GM11168 (cell line): ENCODE results near the gene RBM3.

Source experiments
- in situ Hi-C: fragments of 300-500 bp; cut with MboI; formaldehyde crosslinking; loops from one replicate; pipeline ENCODE4 v1.12.0; 2022; ENCODE audit warnings: low sequenced_read_pairs; ENCODE audit not compliant: unreplicated experiment

Gene RBM3

GRCh38 chrX:48575642-48576041, 1.4 kb downstream of the RBM3 start:
- in situ Hi-C loops: no loop called here

GRCh38 chrX:48576108-48576507, 1.8 kb downstream of the RBM3 start:
- in situ Hi-C loops: no loop called here

- in situ Hi-C loops: no loop called here
Observed at GRCh38 chrX:48578661-48579128, 4.4 kb downstream of the RBM3 start.

GRCh38 chrX:48579259-48579658, 5.0 kb downstream of the RBM3 start:
- in situ Hi-C loops: no loop called here

GRCh38 chrX:48580662-48581061, 6.4 kb downstream of the RBM3 start:
- in situ Hi-C loops: no loop called here

- in situ Hi-C loops: no loop called here
Observed at GRCh38 chrX:48584698-48585097, 10.4 kb downstream of the RBM3 start.

- in situ Hi-C loops: no loop called here
Observed at GRCh38 chrX:48589482-48590162, 15.3 kb downstream of the RBM3 start.

- in situ Hi-C loops: no loop called here
Observed at GRCh38 chrX:48590203-48591103, 16.2 kb downstream of the RBM3 start.

- in situ Hi-C loops: no loop called here
Observed at GRCh38 chrX:48591255-48591791, 17.0 kb downstream of the RBM3 start.

GRCh38 chrX:48592971-48593370, 18.7 kb downstream of the RBM3 start:
- in situ Hi-C loops: no loop called here

- in situ Hi-C loops: no loop called here
Observed at GRCh38 chrX:48595929-48596328, 21.6 kb downstream of the RBM3 start.

GRCh38 chrX:48597353-48598264, 23.3 kb downstream of the RBM3 start, which contains the start of gene WDR13:
Gene WDR13, plus strand, starts transcription at chrX:48597492. Its CDS starts 505 bp downstream, at chrX:48597997.
- in situ Hi-C loops: no loop called here

GRCh38 chrX:48598614-48599013, 24.3 kb downstream of the RBM3 start:
- in situ Hi-C loops: no loop called here

- in situ Hi-C loops: no loop called here
Observed at GRCh38 chrX:48599341-48599740, 25.1 kb downstream of the RBM3 start.

GRCh38 chrX:48600226-48600625, 25.9 kb downstream of the RBM3 start:
- in situ Hi-C loops: no loop called here

GRCh38 chrX:48601741-48602394, 27.6 kb downstream of the RBM3 start:
- in situ Hi-C loops: no loop called here

GRCh38 chrX:48604701-48605100, 30.4 kb downstream of the RBM3 start:
- in situ Hi-C loops: no loop called here

- in situ Hi-C loops: no loop called here
Observed at GRCh38 chrX:48606091-48606490, 31.8 kb downstream of the RBM3 start.

GRCh38 chrX:48611703-48612102, 37.4 kb downstream of the RBM3 start:
- in situ Hi-C loops: no loop called here
